NT2/D1 (cell line): ENCODE measurements around the gene FCSK.

Experiments
- SUZ12 ChIP-seq: IDR thresholded peaks from 2 replicates; pipeline ENCODE4 v1.6.1; 2011; ENCODE audit not compliant: insufficient read length, insufficient read depth; ENCODE audit errors: extremely low read depth
- YY1 ChIP-seq: IDR thresholded peaks from 2 replicates; pipeline ENCODE4 v1.6.1; 2011; ENCODE audit not compliant: insufficient read length, insufficient read depth
- ZNF274 ChIP-seq: IDR thresholded peaks from 2 replicates; pipeline ENCODE4 v1.6.1; 2011; ENCODE audit warnings: mild to moderate bottlenecking, low read depth, low read length

DNA sequence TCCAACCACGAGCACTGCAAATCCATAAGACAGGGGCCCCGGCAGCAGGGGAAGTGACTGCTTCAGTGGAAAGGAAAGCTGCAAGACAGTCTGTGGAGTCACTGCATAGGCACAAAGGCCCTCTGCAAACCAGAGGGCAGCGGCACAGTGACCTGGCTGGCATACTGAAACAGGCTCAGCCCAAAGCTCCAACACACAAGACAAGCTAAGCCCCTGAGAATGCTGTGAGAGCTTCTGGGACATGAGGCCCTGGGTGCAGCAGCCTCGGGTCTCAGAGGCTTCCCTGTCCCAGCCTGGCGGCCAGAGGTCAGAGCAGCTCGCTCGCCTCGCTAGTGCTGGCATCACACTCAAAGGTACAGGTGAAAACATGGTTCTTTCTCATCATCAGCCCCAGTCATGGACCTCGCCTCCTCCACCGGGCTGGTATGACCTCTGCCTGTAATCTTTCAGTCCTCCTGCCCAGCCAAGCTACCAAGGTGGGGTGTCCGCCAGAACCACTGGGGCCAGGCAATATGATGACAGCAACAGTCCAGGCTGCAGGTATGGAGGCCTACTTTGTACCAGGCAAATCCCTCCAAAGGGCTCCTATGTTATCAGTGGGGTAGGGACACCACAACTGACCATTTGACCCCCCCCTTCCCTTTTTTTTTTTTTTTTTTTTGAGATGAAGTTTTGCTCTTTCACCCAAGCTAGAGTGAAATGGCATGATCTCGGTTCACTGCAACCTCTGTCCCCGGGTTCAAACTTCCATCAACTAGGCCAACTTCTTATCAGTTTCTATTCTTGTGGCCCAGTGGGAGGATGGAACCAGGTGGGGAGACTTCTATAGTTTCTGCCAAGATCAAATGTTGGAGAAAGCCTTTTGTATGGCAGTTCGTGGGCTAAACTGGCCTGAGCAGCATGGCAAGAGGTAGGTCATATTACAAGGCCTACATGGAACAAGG lies 34.7 kb upstream of the FCSK start:
- TF ChIP-seq ZNF274 (no peak), YY1 (no peak), SUZ12 (no peak)
